NCI-H2107 treated with DMSO at 0.1 percent for 48 hours (cell line): Measurements from ENCODE around the gene COL12A1.

ENCODE experiments used
- DNase-seq: peaks from one replicate; lab custom pipeline; 2025; ENCODE audit not compliant: unreplicated experiment; lab: John Stamatoyannopoulos, UW

Gene COL12A1

GRCh38 chr6:75180864-75181263 is 25.0 kb downstream of the COL12A1 start:
- no peak for DNase-seq

DNA sequence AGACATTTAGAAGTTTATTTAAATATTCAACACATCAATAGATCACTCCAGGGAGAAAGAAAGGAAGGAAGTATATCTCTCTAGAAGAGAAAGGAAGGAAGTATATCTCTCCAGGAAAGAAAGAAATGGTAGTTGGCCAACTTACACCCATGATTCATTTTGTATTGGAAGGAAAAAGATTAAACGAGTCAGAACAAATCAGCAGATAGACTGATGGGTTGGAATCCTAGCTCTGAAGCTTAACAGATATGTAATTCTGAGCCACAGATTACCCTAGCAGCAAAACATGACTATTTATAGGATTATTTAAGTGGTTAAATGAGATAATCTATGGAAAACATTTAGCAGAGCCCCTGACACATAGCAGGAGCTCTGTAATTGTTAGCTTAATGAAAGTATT is 27.1 kb downstream of the COL12A1 start:
- no peak for DNase-seq

GRCh38 chr6:75176076-75176582 is 29.7 kb downstream of the COL12A1 start:
- no peak for DNase-seq

DNA sequence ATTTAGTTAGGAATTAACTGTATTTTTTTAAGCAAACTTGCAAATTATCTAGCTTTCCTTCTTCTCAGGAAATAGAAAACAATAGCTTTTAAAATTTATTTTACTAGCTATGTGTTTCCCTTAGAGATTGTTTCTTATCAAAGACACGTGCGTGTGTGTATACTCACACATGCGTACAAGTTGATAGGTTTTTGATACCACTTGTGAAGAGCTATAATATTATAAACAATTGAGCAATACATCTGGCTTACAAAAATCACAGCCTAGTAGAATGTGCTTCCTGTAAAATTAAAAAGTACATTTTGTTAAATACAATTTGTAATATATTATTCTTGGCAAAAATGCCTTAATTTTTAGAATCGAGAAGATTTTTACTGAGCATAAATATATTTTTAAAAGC is 33.9 kb downstream of the COL12A1 start:
- DNase-seq: no peak

- no peak for DNase-seq
Measured at GRCh38 chr6:75171567-75171966, 34.3 kb downstream of the COL12A1 start.

GRCh38 chr6:75170691-75171560 is 34.9 kb downstream of the COL12A1 start:
- DNase-seq: no peak

DNA sequence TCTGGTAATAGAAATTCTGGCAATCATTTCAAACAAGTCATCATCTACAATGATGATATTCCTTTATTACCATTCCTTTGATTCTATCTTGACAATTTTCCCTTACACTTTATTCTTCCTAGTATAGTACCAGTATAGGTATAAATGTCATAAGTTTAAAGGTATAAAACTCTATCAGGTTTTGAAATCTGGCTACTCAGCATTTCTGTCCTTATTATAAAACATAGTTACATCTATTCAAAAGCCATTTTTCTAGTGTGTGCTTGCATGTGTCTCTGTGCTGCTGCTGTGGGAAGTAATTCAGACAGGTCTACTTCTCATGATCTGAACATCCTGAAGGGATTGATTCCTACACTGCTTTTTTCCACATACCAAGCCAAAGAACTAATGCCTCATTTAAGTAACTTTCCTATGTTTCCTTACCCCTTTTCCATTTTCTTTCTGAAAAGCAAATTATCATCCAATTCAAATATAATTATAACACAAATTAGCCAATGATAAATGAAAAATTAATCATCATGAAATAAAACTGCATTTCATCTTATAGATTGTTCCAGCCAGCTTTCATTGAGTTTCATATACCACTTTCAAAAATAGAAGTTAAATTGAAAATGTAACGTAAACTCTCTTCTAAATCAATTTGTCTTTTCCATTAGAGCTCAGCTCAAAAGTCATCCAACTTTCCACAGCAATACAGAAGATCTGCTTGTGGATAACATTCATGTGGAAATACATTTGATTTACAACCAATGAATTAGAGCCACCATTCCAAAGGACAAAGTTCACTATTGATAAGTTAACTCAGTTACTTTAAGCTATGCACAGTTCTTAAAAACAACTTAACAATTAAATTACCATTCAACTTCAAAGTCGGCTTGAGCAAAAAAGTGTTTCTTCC is 35.9 kb downstream of the COL12A1 start:
- no peak for DNase-seq

DNA sequence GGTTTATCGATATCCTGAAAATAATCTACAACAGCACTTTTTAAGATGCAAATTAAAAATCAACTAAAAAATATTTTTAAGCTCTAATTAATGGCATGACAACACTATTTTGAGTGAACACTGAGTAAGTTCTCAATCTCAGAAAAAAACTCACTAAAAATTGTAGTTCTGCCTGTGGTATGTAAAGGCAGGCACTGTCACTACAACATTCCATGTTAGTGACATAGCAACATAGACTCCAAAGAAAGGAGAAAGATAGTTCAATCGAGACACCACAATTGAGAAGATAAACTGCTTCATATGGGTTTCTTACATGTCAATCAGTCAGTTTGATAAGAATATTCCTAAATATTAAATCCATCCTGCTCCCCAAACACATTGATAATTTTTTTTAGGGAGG is 38.0 kb downstream of the COL12A1 start:
- DNase-seq: no peak

GRCh38 chr6:75167325-75167724 is 38.5 kb downstream of the COL12A1 start:
- no peak for DNase-seq

DNA sequence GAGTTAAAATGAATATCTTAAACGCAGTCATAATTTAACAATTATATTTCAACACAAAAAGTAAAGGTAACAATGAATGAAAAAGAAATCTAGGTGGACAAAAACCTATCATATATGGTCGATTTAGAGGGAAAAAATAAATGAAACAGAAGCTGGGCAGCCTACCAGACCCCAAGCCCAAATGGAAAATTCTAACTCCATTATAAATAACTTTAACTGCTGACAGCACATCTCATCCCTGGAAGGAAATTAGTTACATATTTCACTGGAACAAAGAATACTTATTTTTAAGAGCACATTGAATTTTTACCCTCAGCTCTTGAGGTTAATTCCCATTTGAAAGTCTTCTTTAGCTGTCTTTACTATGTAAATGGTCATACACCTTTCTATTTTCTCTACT is 39.1 kb downstream of the COL12A1 start:
- DNase-seq: no peak

- DNase-seq: no peak
Measured at GRCh38 chr6:75166236-75166635, 39.6 kb downstream of the COL12A1 start.

GRCh38 chr6:75158176-75158575 is 47.7 kb downstream of the COL12A1 start:
- DNase-seq: no peak

DNA sequence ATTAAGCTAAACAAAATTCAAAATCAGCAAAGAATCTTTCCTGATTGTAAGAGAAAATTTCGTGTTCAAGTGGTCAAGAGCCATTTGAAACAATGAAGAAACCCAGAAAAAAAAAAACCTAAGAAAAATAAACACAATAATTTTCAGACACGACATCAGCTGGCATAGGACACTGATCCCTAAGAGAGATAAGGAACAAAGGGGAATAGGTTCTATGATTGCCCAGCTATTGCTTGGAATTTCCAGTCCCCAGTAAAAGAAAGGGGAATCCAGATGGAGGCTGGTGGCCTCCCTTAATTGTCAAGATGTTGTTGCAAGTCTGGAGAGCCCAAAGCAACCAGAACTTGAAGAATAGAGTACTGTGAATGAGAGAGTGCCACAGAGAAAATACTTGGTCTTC is 48.5 kb downstream of the COL12A1 start:
- no peak for DNase-seq

DNA sequence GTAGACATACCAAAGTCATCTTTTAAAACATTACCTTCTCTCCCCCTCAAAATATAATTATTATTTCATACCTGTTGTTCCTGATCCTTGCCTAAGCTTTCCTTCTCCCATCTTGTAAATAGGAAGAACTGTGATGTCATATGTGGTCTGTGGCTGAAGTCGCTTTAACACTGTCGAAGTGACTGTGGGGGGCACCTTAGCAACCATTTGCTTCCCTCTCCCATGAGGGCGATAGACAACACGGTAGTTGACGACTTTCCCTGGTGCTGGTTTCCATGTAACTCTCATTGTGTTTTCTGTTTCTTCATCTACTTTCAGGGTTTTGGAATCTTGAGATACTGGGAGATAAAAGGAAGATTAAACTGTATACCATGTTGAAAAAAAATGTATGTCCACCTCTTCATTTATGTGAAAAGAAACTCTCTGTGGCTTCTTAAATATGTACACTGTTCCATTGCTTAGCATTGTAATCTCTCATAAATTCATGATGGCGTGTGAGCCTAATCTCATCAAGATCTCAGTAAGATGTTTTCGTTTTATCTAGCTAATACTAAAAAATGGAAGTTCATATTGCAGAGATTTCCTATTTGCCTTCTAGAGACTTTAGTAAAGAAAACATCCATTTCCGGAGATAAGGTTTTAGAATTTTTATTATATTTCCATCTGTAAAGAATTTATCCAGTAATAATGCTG is 49.5 kb downstream of the COL12A1 start:
- DNase-seq: no peak

DNA sequence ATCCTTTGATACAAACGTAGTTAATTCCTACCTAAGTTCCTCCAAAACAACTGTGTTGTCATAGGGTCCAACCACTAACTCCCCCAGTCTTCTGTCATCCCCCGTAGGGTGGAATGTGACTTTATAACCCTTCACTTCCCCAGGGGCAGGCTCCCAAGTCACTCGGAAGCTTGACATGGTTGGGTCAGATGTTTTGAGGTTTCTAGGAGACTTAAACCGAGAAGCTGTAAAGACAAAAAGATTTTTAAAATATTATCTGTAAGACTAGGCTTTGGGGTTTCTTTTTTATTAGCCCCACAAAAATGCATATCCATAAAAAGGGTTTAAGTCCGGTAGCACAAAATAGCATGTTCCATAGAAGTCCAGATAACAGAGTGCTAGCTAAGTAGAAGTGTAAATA is 50.2 kb downstream of the COL12A1 start:
- no peak for DNase-seq

DNA sequence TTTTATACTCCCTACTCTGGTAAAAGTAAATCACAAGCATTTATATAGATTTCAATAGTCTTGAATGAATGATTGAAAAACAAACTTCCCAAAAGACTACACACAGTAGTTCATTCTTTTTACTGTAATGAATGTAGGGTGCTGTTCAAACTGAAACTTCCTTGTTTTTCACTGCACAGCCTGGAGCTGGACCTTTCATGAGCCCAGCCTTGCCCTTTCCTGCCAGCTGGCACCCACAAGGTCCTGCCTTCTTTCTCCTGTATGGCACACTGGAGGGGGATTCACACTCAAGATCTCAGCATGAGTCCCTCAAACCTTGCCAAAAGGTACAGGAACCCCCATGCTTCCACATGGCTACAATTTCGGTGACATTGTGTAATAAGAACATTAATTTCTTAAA is 50.9 kb downstream of the COL12A1 start:
- DNase-seq: no peak

- no peak for DNase-seq
Measured at GRCh38 chr6:75150685-75151412, 55.0 kb downstream of the COL12A1 start.

GRCh38 chr6:75149696-75150095 is 56.2 kb downstream of the COL12A1 start:
- no peak for DNase-seq

- no peak for DNase-seq
Measured at GRCh38 chr6:75149240-75149639, 56.6 kb downstream of the COL12A1 start.

GRCh38 chr6:75147512-75147911 is 58.3 kb downstream of the COL12A1 start:
- no peak for DNase-seq

GRCh38 chr6:75145976-75146375 is 59.9 kb downstream of the COL12A1 start:
- DNase-seq: no peak
